ENCODE data around the gene USP38.
"Not testable (repeated sequence)": the region's sequence is repeated elsewhere in the genome, so short reads cannot be mapped to it uniquely, and the experiment has no call there.

USP38 gene

GRCh38 chr4:143215873-143216272, 31.2 kb downstream of the USP38 start:
- no peak for DNase-seq (ENCODE audit: low read depth)

- DNase-seq (ENCODE audit: low read depth): no peak
These were observed 39.5 kb downstream of the USP38 start for GRCh38 chr4:143224255-143224654.

GRCh38 chr4:143225167-143225566, 40.5 kb downstream of the USP38 start:
- DNase-seq (ENCODE audit: low read depth): no peak

GRCh38 chr4:143230683-143231082, 46.0 kb downstream of the USP38 start:
- no peak for DNase-seq (ENCODE audit: low read depth)

- no peak for DNase-seq (ENCODE audit: low read depth)
These were observed 47.6 kb downstream of the USP38 start for GRCh38 chr4:143232277-143232676.

GRCh38 chr4:143234153-143234552, 49.4 kb downstream of the USP38 start:
- DNase-seq (ENCODE audit: low read depth): no peak

- not testable (repeated sequence) for DNase-seq (ENCODE audit: low read depth)
These were observed 52.5 kb downstream of the USP38 start for GRCh38 chr4:143237195-143237594.

- DNase-seq (ENCODE audit: low read depth): no peak
These were observed 56.4 kb downstream of the USP38 start for GRCh38 chr4:143240939-143241679.

- no peak for DNase-seq (ENCODE audit: low read depth)
These were observed 57.2 kb downstream of the USP38 start for GRCh38 chr4:143241892-143242291.

- DNase-seq (ENCODE audit: low read depth): no peak
These were observed 58.3 kb downstream of the USP38 start for GRCh38 chr4:143243041-143243440.

- no peak for DNase-seq (ENCODE audit: low read depth)
These were observed 62.3 kb downstream of the USP38 start for GRCh38 chr4:143246977-143247376.

GRCh38 chr4:143247866-143248265, 63.1 kb downstream of the USP38 start:
- no peak for DNase-seq (ENCODE audit: low read depth)

GRCh38 chr4:143248827-143249226, 64.1 kb downstream of the USP38 start:
- DNase-seq (ENCODE audit: low read depth): no peak

- no peak for DNase-seq (ENCODE audit: low read depth)
These were observed 65.9 kb downstream of the USP38 start for GRCh38 chr4:143250617-143251016.

- DNase-seq (ENCODE audit: low read depth): no peak
These were observed 66.6 kb downstream of the USP38 start for GRCh38 chr4:143251348-143251747.

GRCh38 chr4:143251779-143252178, 67.1 kb downstream of the USP38 start:
- DNase-seq (ENCODE audit: low read depth): no peak

GRCh38 chr4:143252478-143252877, 67.8 kb downstream of the USP38 start:
- DNase-seq (ENCODE audit: low read depth): no peak

GRCh38 chr4:143253166-143253565, 68.4 kb downstream of the USP38 start:
- DNase-seq (ENCODE audit: low read depth): no peak

- DNase-seq (ENCODE audit: low read depth): no peak
These were observed 69.9 kb downstream of the USP38 start for GRCh38 chr4:143254491-143255226.

GRCh38 chr4:143256456-143256855, 71.7 kb downstream of the USP38 start:
- DNase-seq (ENCODE audit: low read depth): no peak

GRCh38 chr4:143257356-143257755, 72.6 kb downstream of the USP38 start:
- no peak for DNase-seq (ENCODE audit: low read depth)

- no peak for DNase-seq (ENCODE audit: low read depth)
These were observed 76.0 kb downstream of the USP38 start for GRCh38 chr4:143260750-143261149.

GRCh38 chr4:143262838-143263237, 78.1 kb downstream of the USP38 start:
- no peak for DNase-seq (ENCODE audit: low read depth)

- not testable (repeated sequence) for DNase-seq (ENCODE audit: low read depth)
These were observed 83.0 kb downstream of the USP38 start for GRCh38 chr4:143267690-143268089.
